Measurements from ENCODE around the gene HK1. TPM values are rescaled to one million over a fixed set of nuclear protein-coding genes. Genes with fewer than 3 reads are reported as not detected.

The HK1 gene
- total RNA-seq, 2 experiments from 2014 or later = 118 to 123 TPM

DNA sequence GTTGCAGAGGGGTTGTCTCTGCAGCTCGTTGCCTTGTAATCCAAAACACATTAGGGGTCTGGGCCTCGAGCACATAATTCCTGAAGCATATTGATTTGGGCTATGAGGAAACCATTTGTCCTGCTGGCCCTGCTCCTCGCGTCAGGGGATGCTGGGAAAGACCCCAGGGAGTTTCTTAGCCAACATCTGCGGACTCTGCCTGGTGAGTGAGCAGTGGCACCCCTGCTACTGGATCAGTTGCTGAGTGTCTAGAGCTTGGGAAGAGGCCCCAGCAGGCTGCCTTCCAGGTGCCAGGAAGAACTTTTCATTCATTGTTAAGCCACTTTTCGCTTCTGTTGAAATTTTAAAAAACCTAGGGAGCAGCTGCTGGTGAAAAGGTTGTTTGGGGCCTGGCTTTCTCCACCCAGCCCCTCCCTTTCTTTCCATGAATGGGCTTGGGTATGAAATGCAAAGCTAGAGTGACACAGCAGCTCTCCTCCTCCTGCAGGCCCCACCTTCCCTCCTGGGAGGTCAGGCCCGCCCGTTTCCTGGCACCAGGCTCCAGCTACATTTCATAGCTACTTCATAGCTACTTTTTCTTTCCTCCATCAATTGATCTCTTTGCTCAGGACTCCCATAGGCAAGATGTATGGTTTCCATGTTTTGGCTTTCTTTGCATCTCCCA lies 111.7 kb downstream of the HK1 start:
- peak; percentile 37 for ATAC-seq (ENCODE audit: low read depth)
- peaks cover 35% of the 10 kb centered on the region for H3K36me3 Mint-ChIP-seq
- POLR2A ChIA-PET = interaction anchor here (0.8 to 1.4 kb wide), 3 partner anchors 71 to 161 kb away, joined by 3 to 4 read pairs (median 3); no protein-coding TSS in a partner anchor
- no peak for DNase-seq
- no peaks in the 10 kb centered on the region for H3K27me3 Mint-ChIP-seq
- H3K4me1 Mint-ChIP-seq = peaks cover 27% of the 10 kb centered on the region
- peak overlapping the region; percentile 72 for H3K27ac Mint-ChIP-seq
- no peaks in the 10 kb centered on the region for H3K9me3 Mint-ChIP-seq
- no peak overlapping the region for H3K4me3 Mint-ChIP-seq

DNA sequence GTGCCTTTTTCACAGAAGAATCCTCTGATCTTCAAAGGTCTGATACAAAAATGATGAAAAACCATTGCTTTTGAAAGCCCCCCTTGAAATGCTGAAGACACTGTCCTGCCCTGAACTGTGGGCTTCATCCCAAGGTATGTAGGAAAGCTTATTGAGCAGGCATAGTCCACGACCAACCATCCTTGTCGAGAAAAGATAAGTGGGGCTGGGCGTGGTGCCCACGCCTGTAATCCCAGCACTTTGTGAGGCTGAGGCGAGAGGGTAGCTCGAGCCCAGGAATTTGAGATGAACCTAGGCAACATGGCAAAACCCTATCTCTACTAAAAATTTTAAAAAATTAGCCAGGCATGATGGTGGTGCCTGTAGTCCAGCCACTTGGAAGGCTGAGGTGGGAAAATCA lies 112.9 kb downstream of the HK1 start:
- H3K27me3 Mint-ChIP-seq = no peaks in the 10 kb centered on the region

DNA sequence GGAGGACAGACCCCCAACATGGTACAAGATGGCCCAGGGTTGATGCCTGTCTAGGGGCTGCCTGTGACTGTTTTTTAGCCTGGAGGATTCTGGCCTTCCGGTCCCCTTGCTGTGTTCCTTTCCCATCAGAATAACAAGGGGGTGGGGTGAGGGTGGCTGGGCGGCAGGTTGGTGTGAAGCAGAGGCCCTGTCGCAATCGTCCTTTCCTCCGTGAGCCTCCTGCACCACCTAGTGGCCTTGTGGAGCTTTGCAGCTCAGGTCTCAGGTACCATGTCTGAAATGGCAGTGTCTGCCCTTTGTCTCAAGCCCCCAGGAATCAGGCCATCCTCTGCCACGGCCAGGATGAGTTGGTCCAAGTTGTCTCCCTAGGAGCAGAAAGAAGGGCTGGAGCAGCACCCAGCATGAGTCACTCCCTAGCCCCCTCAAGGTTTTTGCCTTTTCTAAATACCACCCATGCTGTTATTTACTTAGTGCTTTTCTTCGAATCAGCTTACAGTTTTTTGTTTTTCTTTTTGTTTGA lies 114.2 kb downstream of the HK1 start:
- peak; percentile 91 for ATAC-seq (ENCODE audit: low read depth)
- peak overlapping the region; percentile 68 for H3K27ac Mint-ChIP-seq
- POLR2A ChIA-PET = interaction anchor here (1.0 to 1.2 kb wide), 4 partner anchors 11 to 268 kb away, joined by 3 to 5 read pairs (median 4); no protein-coding TSS in a partner anchor

More for the DNA sequence above, 112.9 kb downstream of the HK1 start:
- POLR2A ChIA-PET = interaction anchor here (0.5 to 1.4 kb wide), 3 partner anchors 68 to 162 kb away, joined by 3 to 7 read pairs (median 4); no protein-coding TSS in a partner anchor
- no peak for ATAC-seq (ENCODE audit: low read depth)
- DNase-seq = no peak
- Mint-ChIP-seq H3K4me1 (peaks cover 27% of the 10 kb centered on the region), H3K4me3 (no peak overlapping the region), H3K36me3 (peaks cover 28% of the 10 kb centered on the region), H3K9me3 (no peaks in the 10 kb centered on the region), H3K27ac (no peak overlapping the region)

DNA sequence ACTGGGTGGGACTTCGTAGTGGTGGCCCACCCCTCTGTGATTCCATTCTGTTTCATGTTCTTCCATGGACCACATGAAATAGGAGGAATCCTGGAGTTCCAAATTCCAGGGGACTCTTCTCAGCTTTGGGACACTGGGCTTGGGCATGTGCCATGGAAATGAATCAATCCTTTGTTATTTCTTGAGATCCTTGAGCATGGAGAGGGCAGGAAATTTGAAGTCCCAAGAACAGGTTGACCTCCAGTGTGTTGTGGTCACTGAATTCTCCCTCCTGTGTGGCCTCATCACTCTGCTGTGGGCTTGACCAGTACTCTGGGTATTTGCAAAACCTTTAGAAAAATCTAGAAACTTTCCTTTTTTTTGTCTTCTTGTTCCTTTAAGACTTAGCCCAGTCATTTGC lies 115.7 kb downstream of the HK1 start:
- DNase-seq = no peak
- H3K4me1 Mint-ChIP-seq = peaks cover 24% of the 10 kb centered on the region
- peaks cover 15% of the 10 kb centered on the region for H3K36me3 Mint-ChIP-seq
- POLR2A ChIA-PET = interaction anchor here (0.6 kb wide), 1 partner anchor 35 kb away, joined by 5 read pairs; no protein-coding TSS in a partner anchor
- H3K27ac Mint-ChIP-seq = no peak overlapping the region
- no peak overlapping the region for H3K4me3 Mint-ChIP-seq
- H3K9me3 Mint-ChIP-seq = no peaks in the 10 kb centered on the region
- no peaks in the 10 kb centered on the region for H3K27me3 Mint-ChIP-seq
- no peak for ATAC-seq (ENCODE audit: low read depth)

More for the DNA sequence above, 114.2 kb downstream of the HK1 start:
- Mint-ChIP-seq H3K9me3 (no peaks in the 10 kb centered on the region), H3K27me3 (no peaks in the 10 kb centered on the region), H3K4me1 (peaks cover 27% of the 10 kb centered on the region), H3K36me3 (peaks cover 23% of the 10 kb centered on the region), H3K4me3 (no peak overlapping the region)
- peak; percentile 78 for DNase-seq

DNA sequence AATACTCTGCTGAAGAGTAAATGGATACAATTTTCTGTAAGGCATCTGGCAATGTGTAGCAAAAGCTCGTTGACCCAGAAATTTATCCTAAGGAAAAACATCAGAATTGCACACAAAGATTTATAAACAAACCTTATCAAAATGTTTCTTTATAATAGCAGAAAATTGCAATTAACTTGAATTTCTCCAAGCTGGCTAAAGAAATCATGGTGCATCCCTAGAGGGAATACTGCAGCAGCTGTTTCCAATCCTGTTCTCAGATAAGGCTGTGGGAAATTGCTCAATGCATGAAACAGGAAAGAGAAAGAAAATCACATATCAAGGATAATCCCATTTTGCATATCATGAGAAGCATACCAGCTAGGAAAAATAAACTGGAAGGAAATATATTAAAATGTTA lies 119.7 kb downstream of the HK1 start:
- Mint-ChIP-seq H3K9me3 (no peaks in the 10 kb centered on the region), H3K4me1 (no peaks in the 10 kb centered on the region), H3K27ac (no peak overlapping the region), H3K36me3 (peaks cover 22% of the 10 kb centered on the region), H3K4me3 (no peak overlapping the region), H3K27me3 (no peaks in the 10 kb centered on the region)
- POLR2A ChIA-PET = no interaction called here
- DNase-seq (no peak), ATAC-seq (ENCODE audit: low read depth) (no peak)

DNA sequence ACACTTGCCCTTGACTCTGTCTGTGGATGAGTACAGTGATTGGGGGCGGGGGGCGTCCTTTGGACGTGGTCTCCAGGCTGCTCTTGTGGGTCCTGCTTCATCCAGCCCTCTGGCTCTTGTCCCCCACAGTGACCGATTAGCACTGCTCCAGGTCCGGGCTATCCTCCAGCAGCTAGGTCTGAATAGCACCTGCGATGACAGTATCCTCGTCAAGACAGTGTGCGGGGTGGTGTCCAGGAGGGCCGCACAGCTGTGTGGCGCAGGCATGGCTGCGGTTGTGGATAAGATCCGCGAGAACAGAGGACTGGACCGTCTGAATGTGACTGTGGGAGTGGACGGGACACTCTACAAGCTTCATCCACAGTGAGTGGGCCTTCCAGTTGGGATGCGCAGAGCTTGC lies 120.2 kb downstream of the HK1 start:
- Mint-ChIP-seq H3K9me3 (no peaks in the 10 kb centered on the region), H3K27ac (no peak overlapping the region), H3K4me3 (no peak overlapping the region), H3K36me3 (peaks cover 22% of the 10 kb centered on the region), H3K4me1 (no peaks in the 10 kb centered on the region), H3K27me3 (no peaks in the 10 kb centered on the region)
- POLR2A ChIA-PET = no interaction called here
- ATAC-seq (ENCODE audit: low read depth) (no peak), DNase-seq (no peak)

DNA sequence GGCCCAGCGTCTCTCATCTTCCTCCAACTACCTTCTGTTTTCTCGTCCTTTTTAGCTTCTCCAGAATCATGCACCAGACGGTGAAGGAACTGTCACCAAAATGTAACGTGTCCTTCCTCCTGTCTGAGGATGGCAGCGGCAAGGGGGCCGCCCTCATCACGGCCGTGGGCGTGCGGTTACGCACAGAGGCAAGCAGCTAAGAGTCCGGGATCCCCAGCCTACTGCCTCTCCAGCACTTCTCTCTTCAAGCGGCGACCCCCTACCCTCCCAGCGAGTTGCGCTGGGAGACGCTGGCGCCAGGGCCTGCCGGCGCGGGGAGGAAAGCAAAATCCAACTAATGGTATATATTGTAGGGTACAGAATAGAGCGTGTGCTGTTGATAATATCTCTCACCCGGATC lies 122.6 kb downstream of the HK1 start:
- Mint-ChIP-seq H3K27ac (no peak overlapping the region), H3K4me3 (no peak overlapping the region), H3K36me3 (peaks cover 24% of the 10 kb centered on the region), H3K4me1 (no peaks in the 10 kb centered on the region), H3K27me3 (no peaks in the 10 kb centered on the region), H3K9me3 (no peaks in the 10 kb centered on the region)
- DNase-seq (no peak), ATAC-seq (ENCODE audit: low read depth) (no peak)
- POLR2A ChIA-PET = no interaction called here

DNA sequence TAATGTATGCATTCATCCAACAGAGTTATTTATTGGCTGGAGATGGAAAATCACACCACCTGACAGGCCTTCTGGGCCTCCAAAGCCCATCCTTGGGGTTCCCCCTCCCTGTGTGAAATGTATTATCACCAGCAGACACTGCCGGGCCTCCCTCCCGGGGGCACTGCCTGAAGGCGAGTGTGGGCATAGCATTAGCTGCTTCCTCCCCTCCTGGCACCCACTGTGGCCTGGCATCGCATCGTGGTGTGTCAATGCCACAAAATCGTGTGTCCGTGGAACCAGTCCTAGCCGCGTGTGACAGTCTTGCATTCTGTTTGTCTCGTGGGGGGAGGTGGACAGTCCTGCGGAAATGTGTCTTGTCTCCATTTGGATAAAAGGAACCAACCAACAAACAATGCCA lies 123.1 kb downstream of the HK1 start:
- no peaks in the 10 kb centered on the region for H3K27me3 Mint-ChIP-seq
- ATAC-seq (ENCODE audit: low read depth) = no peak
- H3K36me3 Mint-ChIP-seq = peaks cover 24% of the 10 kb centered on the region
- H3K4me3 Mint-ChIP-seq = no peak overlapping the region
- POLR2A ChIA-PET = no interaction called here
- no peaks in the 10 kb centered on the region for H3K9me3 Mint-ChIP-seq
- H3K4me1 Mint-ChIP-seq = no peaks in the 10 kb centered on the region
- no peak overlapping the region for H3K27ac Mint-ChIP-seq
- no peak for DNase-seq

DNA sequence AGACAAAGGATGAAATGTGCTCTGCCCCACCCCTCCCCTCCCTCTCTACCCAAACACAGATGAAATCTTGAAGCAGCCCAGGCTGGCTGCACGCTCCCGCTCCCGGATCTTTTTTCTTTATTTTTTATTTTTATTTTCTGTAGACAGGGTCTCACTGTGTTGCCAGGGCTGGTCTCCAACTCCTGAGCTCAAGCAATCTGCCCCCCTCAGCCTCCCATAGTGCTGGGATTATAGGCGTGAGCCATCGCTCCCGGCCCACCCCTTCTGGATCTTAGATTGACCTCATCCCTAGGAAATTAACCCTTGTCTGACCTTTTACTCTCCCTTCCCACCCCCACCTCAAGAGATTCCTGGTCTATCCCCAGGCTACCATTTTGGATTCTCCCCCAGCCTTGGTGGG lies 124.1 kb downstream of the HK1 start:
- DNase-seq (no peak), ATAC-seq (ENCODE audit: low read depth) (no peak)
- POLR2A ChIA-PET = no interaction called here
- peaks cover 25% of the 10 kb centered on the region for H3K36me3 Mint-ChIP-seq
- no peak overlapping the region for H3K4me3 Mint-ChIP-seq
- H3K4me1 Mint-ChIP-seq = no peaks in the 10 kb centered on the region
- H3K9me3 Mint-ChIP-seq = no peaks in the 10 kb centered on the region
- no peak overlapping the region for H3K27ac Mint-ChIP-seq
- no peaks in the 10 kb centered on the region for H3K27me3 Mint-ChIP-seq

DNA sequence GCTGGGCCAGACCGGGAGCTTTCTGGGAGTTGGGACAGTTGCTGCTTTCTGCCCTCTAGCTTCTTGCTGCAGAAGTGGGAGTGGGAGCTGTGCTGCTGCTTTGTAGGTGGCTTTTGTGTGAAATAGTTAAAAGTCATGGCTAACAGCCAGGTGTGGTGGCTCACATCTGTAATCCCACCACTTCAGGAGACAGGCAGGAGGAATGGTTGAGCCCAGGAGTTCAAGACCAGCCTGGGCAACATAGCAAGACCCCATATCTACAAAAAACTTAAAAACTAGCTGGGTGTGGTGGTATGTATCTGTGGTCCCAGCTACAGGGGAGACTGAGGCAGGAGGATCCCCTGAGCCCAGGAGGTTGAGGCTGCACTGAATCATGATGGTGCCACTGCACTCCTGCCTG lies 124.8 kb downstream of the HK1 start:
- H3K4me1 Mint-ChIP-seq = peaks cover 5% of the 10 kb centered on the region
- DNase-seq (no peak), ATAC-seq (ENCODE audit: low read depth) (no peak)
- H3K27ac Mint-ChIP-seq = no peak overlapping the region
- H3K4me3 Mint-ChIP-seq = no peak overlapping the region
- H3K27me3 Mint-ChIP-seq = no peaks in the 10 kb centered on the region
- no peaks in the 10 kb centered on the region for H3K9me3 Mint-ChIP-seq
- H3K36me3 Mint-ChIP-seq = peaks cover 26% of the 10 kb centered on the region
- POLR2A ChIA-PET = interaction anchor here (0.6 to 1.1 kb wide), 2 partner anchors 11 to 166 kb away, joined by 3 to 4 read pairs; no protein-coding TSS in a partner anchor

DNA sequence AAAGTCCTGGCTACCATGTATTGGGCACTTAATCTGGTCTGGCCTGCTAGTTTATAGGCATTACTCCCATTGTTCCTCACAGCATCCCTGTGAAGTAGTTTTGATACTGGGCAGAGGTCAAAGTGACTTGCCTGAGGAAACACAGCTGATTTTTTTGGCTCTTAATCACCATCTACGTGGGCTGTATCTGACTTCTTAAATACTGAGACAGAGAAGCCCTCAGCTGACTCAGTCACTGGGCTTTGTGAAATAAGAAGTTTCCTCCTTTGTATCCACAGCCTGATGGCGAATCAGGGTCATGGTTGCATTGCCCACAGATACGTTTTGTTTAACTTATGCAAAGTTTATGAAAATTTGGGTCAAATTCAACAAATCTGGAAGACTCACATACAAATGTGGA lies 125.2 kb downstream of the HK1 start:
- POLR2A ChIA-PET = interaction anchor here (0.6 to 1.1 kb wide), 2 partner anchors 11 to 167 kb away, joined by 3 to 4 read pairs; no protein-coding TSS in a partner anchor
- Mint-ChIP-seq H3K4me1 (peaks cover 9% of the 10 kb centered on the region), H3K36me3 (peaks cover 25% of the 10 kb centered on the region), H3K4me3 (no peak overlapping the region), H3K9me3 (no peaks in the 10 kb centered on the region), H3K27ac (no peak overlapping the region), H3K27me3 (no peaks in the 10 kb centered on the region)
- DNase-seq (no peak), ATAC-seq (ENCODE audit: low read depth) (no peak)

DNA sequence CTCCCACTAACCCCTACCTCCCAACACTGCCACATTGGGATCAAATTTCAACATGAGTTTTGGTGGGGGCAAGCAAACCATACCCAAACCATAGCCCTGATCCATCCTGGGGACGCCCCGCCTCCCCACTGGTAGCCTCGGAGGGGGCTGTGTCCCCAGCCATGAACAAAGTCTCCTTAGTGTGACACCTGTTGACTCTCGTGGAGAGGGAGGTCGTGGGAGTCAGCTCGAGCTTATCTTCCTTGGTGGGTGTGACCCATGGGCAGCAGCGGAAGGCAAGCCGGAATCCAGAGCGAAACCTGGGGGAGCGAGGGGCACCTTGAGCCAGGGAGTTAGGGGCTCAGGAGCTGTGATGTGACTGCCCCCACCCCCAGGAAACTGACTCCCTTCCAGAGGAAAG lies 126.5 kb downstream of the HK1 start:
- H3K4me3 Mint-ChIP-seq = no peak overlapping the region
- ATAC-seq (ENCODE audit: low read depth) (no peak), DNase-seq (no peak)
- peaks cover 18% of the 10 kb centered on the region for H3K36me3 Mint-ChIP-seq
- no peaks in the 10 kb centered on the region for H3K27me3 Mint-ChIP-seq
- peaks cover 12% of the 10 kb centered on the region for H3K4me1 Mint-ChIP-seq
- no peaks in the 10 kb centered on the region for H3K9me3 Mint-ChIP-seq
- no peak overlapping the region for H3K27ac Mint-ChIP-seq
- POLR2A ChIA-PET = no interaction called here

DNA sequence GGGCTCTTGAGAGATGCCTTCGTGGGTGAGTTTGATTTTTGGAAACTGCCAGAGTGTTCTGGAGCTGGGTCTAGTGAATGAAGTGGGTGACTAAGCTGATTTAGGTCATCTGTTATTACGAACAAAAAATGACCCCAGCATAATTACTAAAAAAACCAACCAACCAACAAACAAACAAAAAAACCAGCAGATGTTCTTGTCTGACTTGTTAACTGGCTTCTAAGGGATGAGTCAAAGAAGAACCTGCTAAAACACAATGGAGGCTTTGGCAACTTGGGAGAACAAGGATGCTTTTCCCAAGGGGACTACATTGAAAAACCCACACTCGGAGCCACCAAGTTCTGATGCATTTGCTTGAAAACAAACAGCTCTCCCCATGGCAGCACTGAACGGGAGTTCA lies 126.9 kb downstream of the HK1 start:
- H3K27ac Mint-ChIP-seq = no peak overlapping the region
- POLR2A ChIA-PET = no interaction called here
- ATAC-seq (ENCODE audit: low read depth) = no peak

DNA sequence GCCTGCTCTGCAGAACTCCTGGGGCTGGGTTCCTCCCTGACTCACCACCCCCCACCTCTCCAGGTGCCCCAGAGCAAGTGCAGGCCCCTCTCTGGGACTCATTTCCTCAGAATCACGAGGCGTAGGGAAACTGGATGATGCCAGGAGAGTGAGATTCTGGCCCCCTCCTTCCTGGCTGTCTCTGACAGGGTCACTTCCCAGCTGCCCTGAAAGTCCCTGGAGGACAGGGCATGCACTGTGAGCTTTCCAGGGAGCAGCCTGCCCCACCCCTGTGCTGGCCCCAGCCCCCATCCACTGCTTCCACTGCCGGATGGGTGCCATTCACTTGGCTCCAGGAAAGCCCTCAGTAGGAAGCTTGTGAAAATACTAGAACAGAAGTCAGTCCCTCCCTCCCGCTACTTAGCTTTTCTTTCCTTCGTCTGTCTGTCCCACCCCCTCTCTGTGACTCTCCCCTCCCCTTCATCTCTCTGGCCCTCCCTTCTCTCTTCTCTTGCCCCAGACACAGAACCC lies 128.1 kb downstream of the HK1 start:
- Mint-ChIP-seq H3K36me3 (peaks cover 16% of the 10 kb centered on the region), H3K4me1 (peaks cover 18% of the 10 kb centered on the region), H3K9me3 (no peaks in the 10 kb centered on the region), H3K27ac (no peak overlapping the region), H3K4me3 (no peak overlapping the region), H3K27me3 (no peaks in the 10 kb centered on the region)
- POLR2A ChIA-PET = interaction anchor here (0.6 to 1.4 kb wide), 3 partner anchors 89 to 108 kb away, joined by 3 to 4 read pairs (median 3); no protein-coding TSS in a partner anchor
- ATAC-seq (ENCODE audit: low read depth) (no peak), DNase-seq (no peak)

More for the DNA sequence above, 126.9 kb downstream of the HK1 start:
- DNase-seq = no peak
- H3K4me1 Mint-ChIP-seq = peaks cover 15% of the 10 kb centered on the region
- H3K27me3 Mint-ChIP-seq = no peaks in the 10 kb centered on the region
- H3K4me3 Mint-ChIP-seq = no peak overlapping the region
- peaks cover 18% of the 10 kb centered on the region for H3K36me3 Mint-ChIP-seq
- H3K9me3 Mint-ChIP-seq = no peaks in the 10 kb centered on the region
